Spleen (tissue), 3 donors: ENCODE measurements around the gene TMEM207.

Experiments used
- POLR2A ChIP-seq, 3 donors: fragments of 450-650 bp; IDR thresholded peaks; one replicate each; pipeline ENCODE4 v1.5.1; 2017; ENCODE audit warnings: antibody characterized with exemption in 3 of 3, mild to moderate bottlenecking in 1 of 3
- POLR2AphosphoS5 ChIP-seq, 3 donors: sonication (generic); formaldehyde crosslinking; IDR thresholded peaks; one replicate each; pipeline ENCODE4 v1.5.1; 2017; ENCODE audit warnings: antibody characterized with exemption in 3 of 3

GRCh38 chr3:190485830-190486532 is 36.3 kb upstream of the TMEM207 start:
- no peak for TF ChIP-seq POLR2AphosphoS5 (IDR thresholded peaks at IDR 0.05)
- TF ChIP-seq POLR2A (IDR thresholded peaks at IDR 0.05), result no peak
